SK-N-SH (cell line): ENCODE results near the gene LRRC27. TPM values are rescaled to one million over a fixed set of nuclear protein-coding genes. Genes with fewer than 3 reads are reported as not detected.

Experiments
- CTCF ChIA-PET: fragments of 300-600, 350-600 bp; formaldehyde crosslinking; extraction: SDS; loops from one replicate; lab custom pipeline; 2021; lab: Yijun Ruan, JAX
- POLR2A ChIA-PET: fragments of 350-600 bp; sonication (Branson Sonifier 250); formaldehyde crosslinking; extraction: SDS; loops from one replicate; lab custom pipeline; 2020; ENCODE audit warnings: antibody characterized with exemption, inconsistent platforms; lab: Yijun Ruan, JAX
- DNase-seq: peaks from one replicate; pipeline ENCODE4 v3.0.0; 2012
- H2AFZ ChIP-seq: fragments of 200-600 bp; sonication (generic); 2 replicates; pipeline ENCODE4 v1.8.1; 2016; ENCODE audit warnings: antibody characterized with exemption, mild to moderate bottlenecking, low read depth
- H3F3A ChIP-seq: fragments of 200-600 bp; sonication (generic); replicated peaks from 2 replicates; pipeline ENCODE3; 2016; ENCODE audit warnings: antibody characterized with exemption, mild to moderate bottlenecking; ENCODE audit not compliant: insufficient read depth
- H3K27ac ChIP-seq, 2 experiments: fragments of 200-500 bp in 1 of 2; fragments of 200-600 bp in 1 of 2; sonication (Bioruptor generic) in 1 of 2; sonication (generic), shearing (Covaris generic) in 1 of 2; 2 replicates each; pipeline versions ENCODE4 v1.5.1 to v1.6.1; 2014 to 2016; ENCODE audit warnings: low read depth in 2 of 2, inconsistent platforms in 1 of 2, low read length in 1 of 2, mild to moderate bottlenecking in 1 of 2, mixed read lengths in 1 of 2
- H3K27me3 ChIP-seq: fragments of 200-600 bp; sonication (generic), shearing (Covaris generic); 2 replicates; pipeline ENCODE4 v1.6.1; 2016; ENCODE audit warnings: mixed run types; ENCODE audit not compliant: insufficient read depth
- H3K36me3 ChIP-seq, 2 experiments: fragments of 200-500 bp in 1 of 2; fragments of 200-600 bp in 1 of 2; sonication (Bioruptor generic) in 1 of 2; sonication (generic) in 1 of 2; replicated peaks in 1 of 2; 2 replicates each; pipeline versions ENCODE3 to v1.5.1; 2014 to 2016; ENCODE audit warnings: low read length in 1 of 2, mild to moderate bottlenecking in 1 of 2; ENCODE audit not compliant: insufficient read depth in 2 of 2, control insufficient read depth in 1 of 2
- H3K4me1 ChIP-seq, 2 experiments: fragments of 200-500 bp in 1 of 2; fragments of 200-600 bp in 1 of 2; sonication (Bioruptor generic) in 1 of 2; sonication (generic), shearing (Covaris generic) in 1 of 2; 2 replicates each; pipeline versions ENCODE4 v1.5.1 to v1.6.1; 2014 to 2016; ENCODE audit warnings: low read depth in 1 of 2, low read length in 1 of 2, mixed run types in 1 of 2; ENCODE audit not compliant: insufficient read depth in 2 of 2, control insufficient read depth in 1 of 2
- H3K4me2 ChIP-seq: fragments of 200-600 bp; sonication (generic), shearing (Covaris generic); 2 replicates; pipeline ENCODE4 v1.6.1; 2017; ENCODE audit warnings: mixed run types
- H3K4me3 ChIP-seq, 2 experiments: fragments of 200-500 bp in 1 of 2; fragments of 200-600 bp in 1 of 2; sonication (Bioruptor generic) in 1 of 2; sonication (generic), shearing (Covaris generic) in 1 of 2; 2 replicates each; pipeline versions ENCODE4 v1.5.1 to v1.8.1; 2014 to 2016; ENCODE audit warnings: low read depth in 2 of 2, inconsistent platforms in 1 of 2, low read length in 1 of 2, mild to moderate bottlenecking in 1 of 2, mixed read lengths in 1 of 2, moderate library complexity in 1 of 2
- H3K79me2 ChIP-seq: fragments of 200-600 bp; sonication (generic); 2 replicates; pipeline ENCODE4 v1.8.1; 2017; ENCODE audit warnings: mild to moderate bottlenecking; ENCODE audit not compliant: insufficient read depth
- H3K9ac ChIP-seq: fragments of 200-600 bp; sonication (generic); 2 replicates; pipeline ENCODE4 v1.6.1; 2017; ENCODE audit warnings: mixed run types
- H3K9me2 ChIP-seq: fragments of 200-600 bp; sonication (generic); 2 replicates; pipeline ENCODE4 v1.6.1; 2017; ENCODE audit warnings: mixed run types
- H3K9me3 ChIP-seq: fragments of 200-600 bp; sonication (generic); 2 replicates; pipeline ENCODE4 v1.6.1; 2017; ENCODE audit warnings: mixed run types, mild to moderate bottlenecking, moderate library complexity
- H4K20me1 ChIP-seq: fragments of 200-600 bp; sonication (generic); 2 replicates; pipeline ENCODE4 v1.6.1; 2017; ENCODE audit warnings: mild to moderate bottlenecking, mixed run types; ENCODE audit not compliant: insufficient read depth
- ELF1 ChIP-seq: IDR thresholded peaks from 2 replicates; pipeline ENCODE4 v1.4.0; 2012
- EZH2phosphoT487 ChIP-seq: fragments of 200-600 bp; sonication (generic); IDR thresholded peaks from 2 replicates; pipeline ENCODE4 v1.6.1; 2017; ENCODE audit warnings: low read depth, mixed run types, mild to moderate bottlenecking, antibody characterized with exemption, moderate library complexity, borderline replicate concordance
- JUND ChIP-seq: IDR thresholded peaks from 2 replicates; pipeline ENCODE4 v1.4.0; 2012
- MAX ChIP-seq: IDR thresholded peaks from 2 replicates; pipeline ENCODE4 v1.4.0; 2012; ENCODE audit warnings: low read depth
- MEF2A ChIP-seq: IDR thresholded peaks from 2 replicates; pipeline ENCODE4 v1.4.0; 2012; ENCODE audit warnings: low read depth, borderline replicate concordance
- NFIC ChIP-seq: IDR thresholded peaks from 2 replicates; pipeline ENCODE4 v1.4.0; 2012; ENCODE audit warnings: borderline replicate concordance
- PBX3 ChIP-seq: IDR thresholded peaks from 2 replicates; pipeline ENCODE4; 2012
- RCOR1 ChIP-seq: fragments of 150-350 bp; IDR thresholded peaks from 2 replicates; pipeline ENCODE4 v1.6.1; 2017; ENCODE audit warnings: antibody characterized with exemption, low read length
- REST ChIP-seq: IDR thresholded peaks from 2 replicates; pipeline ENCODE4 v1.6.1; 2012; ENCODE audit warnings: mild to moderate bottlenecking, low read depth, low read length, moderate library complexity
- TCF12 ChIP-seq: IDR thresholded peaks from 2 replicates; pipeline ENCODE4 v1.4.0; 2012
- TEAD4 ChIP-seq: IDR thresholded peaks from 2 replicates; pipeline ENCODE4 v1.4.0; 2012; ENCODE audit warnings: mild to moderate bottlenecking, borderline replicate concordance; ENCODE audit not compliant: insufficient read depth
- USF2 ChIP-seq: fragments of 150-350 bp; IDR thresholded peaks from 2 replicates; pipeline ENCODE4 v1.6.1; 2017; ENCODE audit warnings: antibody characterized with exemption, low read length, low read depth, borderline replicate concordance
- WGBS: methylation state at CpG from one replicate; pipeline ENCODE4 v1.1.6; 2017; ENCODE audit warnings: low lambda C conversion rate; 5-methylcytosine and 5-hydroxymethylcytosine counted together
- polyA plus RNA-seq, 3 experiments: library from polyadenylated mRNA; depleted of rRNA; stranded (reverse); fragments of >200 nt; gene quantifications; 2 replicates each; pipeline ENCODE4 v1.2.3, GENCODE V29; 2012

The LRRC27 gene
- polyA plus RNA-seq, 1 of the 3 experiments (the other 2 are of a cell fraction): 10.0 TPM

DNA sequence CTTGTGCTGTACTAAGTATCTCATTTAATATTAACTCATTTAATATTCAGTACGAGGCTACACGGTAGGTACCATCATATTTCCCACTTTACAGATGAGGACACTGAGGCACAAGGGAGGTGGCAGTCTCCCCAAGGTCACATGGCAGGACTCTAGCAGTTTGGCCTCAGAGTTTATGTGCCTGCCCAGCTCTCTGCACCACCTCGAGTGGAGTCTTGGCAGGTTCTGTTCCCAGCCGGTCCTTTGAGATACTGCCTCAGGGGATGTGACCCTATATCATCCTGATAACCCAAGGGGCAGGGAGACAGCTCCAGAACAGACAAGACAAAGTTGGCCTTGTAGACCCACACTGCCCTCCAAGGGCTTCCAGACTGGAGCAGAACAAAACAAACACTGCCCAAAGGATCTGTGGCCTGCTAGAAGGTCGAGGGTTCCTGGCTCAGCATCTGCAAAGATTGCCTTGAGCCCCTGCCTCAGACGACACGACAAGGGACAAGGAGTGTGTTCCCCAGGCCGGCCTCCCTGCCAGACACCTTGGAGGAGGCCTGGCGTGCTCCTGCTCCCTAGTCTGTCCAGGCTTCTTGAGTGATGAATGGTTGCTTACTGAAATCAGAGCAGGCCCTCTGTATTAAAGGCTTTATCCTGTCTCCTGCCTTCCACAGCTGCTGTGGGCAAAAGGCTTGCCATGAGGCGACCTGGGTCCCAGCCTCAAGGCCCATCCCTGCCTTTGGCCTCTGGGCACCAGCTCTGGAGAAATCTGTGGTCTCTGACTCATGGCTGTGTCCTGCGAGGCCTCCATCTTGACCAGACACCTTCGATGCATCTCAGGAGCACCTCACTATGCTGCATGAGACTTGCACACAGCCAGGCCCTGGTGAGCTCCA lies 61.1 kb downstream of the LRRC27 start:
- no peak for DNase-seq
- no peaks in the 10 kb centered on the region for H3K9me3 ChIP-seq
- CTCF ChIA-PET: interaction anchor here (1.0 kb wide), 1 partner anchor 66 kb away, joined by 4 read pairs; no protein-coding TSS in a partner anchor

GRCh38 chr10:132393695-132394181 lies 61.7 kb downstream of the LRRC27 start:
- DNase-seq: no peak
- no peak overlapping the region for H3K9ac ChIP-seq
- peaks cover 8% of the 10 kb centered on the region; the same call in 1 of the 2 replicates for H3K79me2 ChIP-seq
- no peaks in the 10 kb centered on the region for H3K27me3 ChIP-seq
- peaks cover 3% of the 10 kb centered on the region for H3F3A ChIP-seq
- no peak overlapping the region for H3K4me3 ChIP-seq
- ChIA-PET POLR2A (interaction anchor here (1.0 kb wide), 1 partner anchor 112 kb away, joined by 3 read pairs; no protein-coding TSS in a partner anchor), CTCF (interaction anchor here (1.0 kb wide), 1 partner anchor 65 kb away, joined by 4 read pairs; no protein-coding TSS in a partner anchor)
- H2AFZ ChIP-seq: no peak overlapping the region
- no peak overlapping the region for H3K27ac ChIP-seq
- H3K36me3 ChIP-seq: no peaks in the 10 kb centered on the region
- TF ChIP-seq RCOR1: no peak
- TF ChIP-seq REST: no peak
- H4K20me1 ChIP-seq: no peaks in the 10 kb centered on the region
- peaks cover 4 to 20% of the 10 kb centered on the region in 2 experiments; a peak in 2 of 4 replicates for H3K4me1 ChIP-seq
- 100% methylated on average over 3 of the region's 9 CpGs for WGBS
- no peaks in the 10 kb centered on the region for H3K9me2 ChIP-seq
- no peaks in the 10 kb centered on the region for H3K9me3 ChIP-seq
- no peak overlapping the region for H3K4me2 ChIP-seq

More for the DNA sequence above, 61.1 kb downstream of the LRRC27 start:
- POLR2A ChIA-PET: no interaction called here
- Histone ChIP-seq H3K9me2 (no peaks in the 10 kb centered on the region), H2AFZ (no peak overlapping the region), H3F3A (no peaks in the 10 kb centered on the region), H3K27ac (no peak overlapping the region), H3K9ac (no peak overlapping the region), H4K20me1 (no peaks in the 10 kb centered on the region), H3K79me2 (peaks cover 3% of the 10 kb centered on the region; the same call in 1 of the 2 replicates), H3K36me3 (no peaks in the 10 kb centered on the region), H3K4me2 (no peak overlapping the region), H3K4me3 (no peak overlapping the region), H3K4me1 (peaks cover 0 to 14% of the 10 kb centered on the region in 2 experiments; a peak in 2 of 4 replicates), H3K27me3 (no peaks in the 10 kb centered on the region)
- WGBS: 86% methylated on average over 9 of the region's 12 CpGs
- TF ChIP-seq PBX3 (no peak), TEAD4 (no peak), ELF1 (no peak), TCF12 (no peak), RCOR1 (no peak), JUND (no peak), MEF2A (no peak), EZH2phosphoT487 (no peak), USF2 (no peak), NFIC (no peak), MAX (no peak)
- TF ChIP-seq, all 33 proteins: peak for 0
